HFFc6 (cell line): ENCODE data around the gene TUBGCP5. TPM values are rescaled to one million over a fixed set of nuclear protein-coding genes. Genes with fewer than 3 reads are reported as not detected.

Experiments
- DNase-seq: peaks from one replicate; pipeline ENCODE4 v3.0.0-alpha.2; 2018
- H3K27ac Mint-ChIP-seq: 2 replicates; pipeline ENCODE4 v1.8.0; 2020; ENCODE audit warnings: mild to moderate bottlenecking, mixed read lengths
- H3K27me3 Mint-ChIP-seq: 2 replicates; pipeline ENCODE4 v1.8.0; 2021; ENCODE audit warnings: mild to moderate bottlenecking, moderate library complexity, mixed read lengths; ENCODE audit not compliant: insufficient read depth
- H3K36me3 Mint-ChIP-seq: 2 replicates; pipeline ENCODE4 v1.8.0; 2021; ENCODE audit warnings: low read depth, mixed read lengths
- H3K4me1 Mint-ChIP-seq: 2 replicates; pipeline ENCODE4 v1.8.0; 2020; ENCODE audit warnings: low read depth, mixed read lengths
- H3K4me3 Mint-ChIP-seq: 2 replicates; pipeline ENCODE4 v1.8.0; 2020; ENCODE audit warnings: mild to moderate bottlenecking, moderate library complexity, mixed read lengths
- H3K9me3 Mint-ChIP-seq: 2 replicates; pipeline ENCODE4 v1.8.0; 2020; ENCODE audit warnings: mild to moderate bottlenecking, mixed read lengths
- total RNA-seq, 6 experiments: library from RNA; stranded (reverse); fragmentation: NEBNext Ultra II Directional; extraction: Animal tissue kit (Norgen Biotek cat#: 25700); gene quantifications; 2 replicates in 1 of 6; 3 replicates in 5 of 6; pipeline ENCODE4 v1.2.3, GENCODE V29; 2021
- TF ChIP-seq, protein P1 (sequence below): fragments of 200-600 bp; sonication (generic); IDR thresholded peaks from 2 replicates; pipeline ENCODE4 v1.5.0; 2021; ENCODE audit warnings: antibody characterized with exemption, mild to moderate bottlenecking

TUBGCP5 gene
- total RNA-seq, 6 experiments from 2014 or later, result 11.7 to 13.8 (median 13.1) TPM

DNA sequence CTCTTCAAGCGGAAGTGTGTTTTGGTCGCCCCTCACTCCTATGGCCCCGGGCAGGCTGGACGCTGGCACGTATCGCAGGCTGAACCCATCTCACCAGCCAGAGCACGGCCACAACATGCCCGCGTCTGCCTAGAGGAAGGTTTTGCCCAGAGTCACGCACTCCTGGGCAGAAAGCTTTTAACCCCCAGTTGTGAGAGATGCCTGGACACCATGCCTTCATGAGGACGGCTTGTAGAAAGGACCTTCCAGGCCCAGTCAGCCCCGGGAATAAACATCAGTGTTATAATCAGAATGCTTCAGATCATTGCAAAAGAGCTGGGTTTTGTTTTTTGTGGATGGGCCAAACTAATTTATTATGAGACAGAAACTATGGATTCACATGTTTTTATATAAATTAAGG is 75.7 kb downstream of the TUBGCP5 start:
- Mint-ChIP-seq H3K4me3 (peak overlapping the region; percentile 22; the same call in 1 of the 2 replicates), H3K27ac (peak overlapping the region; percentile 80)
- no peak for DNase-seq

DNA sequence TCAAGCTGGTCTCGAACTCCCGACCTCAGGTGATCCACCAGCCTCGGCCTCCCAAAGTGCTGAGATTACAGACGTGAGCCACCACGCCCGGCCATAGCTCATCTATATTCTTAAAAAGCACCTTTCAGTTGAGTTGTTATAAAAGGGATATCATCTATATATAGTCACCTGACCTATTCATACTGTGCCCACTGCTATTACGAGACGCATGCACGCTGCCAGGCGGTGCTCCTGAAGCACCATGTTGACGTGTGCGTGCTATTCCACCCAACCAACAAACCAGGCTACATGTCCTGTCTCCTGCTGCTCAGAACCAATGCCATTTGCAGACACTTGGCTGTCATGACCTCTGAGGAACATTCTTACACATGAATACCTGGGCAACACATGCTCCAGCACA is 76.8 kb downstream of the TUBGCP5 start:
- no peaks in the 10 kb centered on the region for H3K9me3 Mint-ChIP-seq
- peaks cover 57% of the 10 kb centered on the region for H3K4me1 Mint-ChIP-seq
- H3K4me3 Mint-ChIP-seq, result 0 out of 2 replicates have a peak overlapping the region, but pooled peaks have one; percentile 73
- H3K27me3 Mint-ChIP-seq, result peaks cover 7% of the 10 kb centered on the region
- peak overlapping the region; percentile 46 for H3K27ac Mint-ChIP-seq
- no peak for DNase-seq
- H3K36me3 Mint-ChIP-seq, result no peaks in the 10 kb centered on the region
- TF ChIP-seq, protein P1, sequence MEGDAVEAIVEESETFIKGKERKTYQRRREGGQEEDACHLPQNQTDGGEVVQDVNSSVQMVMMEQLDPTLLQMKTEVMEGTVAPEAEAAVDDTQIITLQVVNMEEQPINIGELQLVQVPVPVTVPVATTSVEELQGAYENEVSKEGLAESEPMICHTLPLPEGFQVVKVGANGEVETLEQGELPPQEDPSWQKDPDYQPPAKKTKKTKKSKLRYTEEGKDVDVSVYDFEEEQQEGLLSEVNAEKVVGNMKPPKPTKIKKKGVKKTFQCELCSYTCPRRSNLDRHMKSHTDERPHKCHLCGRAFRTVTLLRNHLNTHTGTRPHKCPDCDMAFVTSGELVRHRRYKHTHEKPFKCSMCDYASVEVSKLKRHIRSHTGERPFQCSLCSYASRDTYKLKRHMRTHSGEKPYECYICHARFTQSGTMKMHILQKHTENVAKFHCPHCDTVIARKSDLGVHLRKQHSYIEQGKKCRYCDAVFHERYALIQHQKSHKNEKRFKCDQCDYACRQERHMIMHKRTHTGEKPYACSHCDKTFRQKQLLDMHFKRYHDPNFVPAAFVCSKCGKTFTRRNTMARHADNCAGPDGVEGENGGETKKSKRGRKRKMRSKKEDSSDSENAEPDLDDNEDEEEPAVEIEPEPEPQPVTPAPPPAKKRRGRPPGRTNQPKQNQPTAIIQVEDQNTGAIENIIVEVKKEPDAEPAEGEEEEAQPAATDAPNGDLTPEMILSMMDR, result no peak

More for the DNA sequence above, 75.7 kb downstream of the TUBGCP5 start:
- H3K36me3 Mint-ChIP-seq, result no peaks in the 10 kb centered on the region
- peaks cover 7% of the 10 kb centered on the region for H3K27me3 Mint-ChIP-seq
- H3K4me1 Mint-ChIP-seq, result peaks cover 68% of the 10 kb centered on the region
- TF ChIP-seq, protein P1, result no peak
- no peaks in the 10 kb centered on the region for H3K9me3 Mint-ChIP-seq

- Mint-ChIP-seq H3K27ac (peak overlapping the region; percentile 88), H3K4me3 (peak overlapping the region; percentile 73), H3K4me1 (peaks cover 49% of the 10 kb centered on the region), H3K27me3 (peaks cover 7% of the 10 kb centered on the region), H3K9me3 (no peaks in the 10 kb centered on the region), H3K36me3 (no peaks in the 10 kb centered on the region)
- no peak for DNase-seq
- TF ChIP-seq, protein P1, result no peak
Measured at GRCh38 chr15:22961762-22962161, 77.6 kb downstream of the TUBGCP5 start.

DNA sequence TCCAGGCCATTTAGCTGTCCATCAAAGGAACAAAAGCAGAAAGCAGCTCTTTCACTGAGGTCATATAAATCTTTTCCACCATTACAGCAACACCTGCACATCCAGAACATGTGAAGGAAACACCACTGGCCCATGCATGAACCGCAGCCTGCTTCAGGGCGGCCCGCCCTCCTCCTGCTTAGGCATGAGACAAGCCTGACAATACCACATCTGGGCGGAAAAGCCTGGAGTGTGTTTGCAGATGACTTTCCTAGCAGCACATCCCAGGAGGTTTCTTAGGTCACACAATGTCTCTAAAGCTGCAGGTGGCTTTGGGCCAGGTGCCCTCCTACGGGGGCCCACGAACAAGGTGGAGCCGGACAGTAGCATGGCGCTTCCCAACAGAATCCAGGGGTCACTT is 78.8 kb downstream of the TUBGCP5 start:
- H3K36me3 Mint-ChIP-seq, result no peaks in the 10 kb centered on the region
- H3K27ac Mint-ChIP-seq, result 0 out of 2 replicates have a peak overlapping the region, but pooled peaks have one; percentile 88
- TF ChIP-seq, protein P1, result no peak
- peaks cover 45% of the 10 kb centered on the region for H3K4me1 Mint-ChIP-seq
- peaks cover 7% of the 10 kb centered on the region for H3K27me3 Mint-ChIP-seq
- H3K9me3 Mint-ChIP-seq, result no peaks in the 10 kb centered on the region
- H3K4me3 Mint-ChIP-seq, result no peak overlapping the region
- no peak for DNase-seq

DNA sequence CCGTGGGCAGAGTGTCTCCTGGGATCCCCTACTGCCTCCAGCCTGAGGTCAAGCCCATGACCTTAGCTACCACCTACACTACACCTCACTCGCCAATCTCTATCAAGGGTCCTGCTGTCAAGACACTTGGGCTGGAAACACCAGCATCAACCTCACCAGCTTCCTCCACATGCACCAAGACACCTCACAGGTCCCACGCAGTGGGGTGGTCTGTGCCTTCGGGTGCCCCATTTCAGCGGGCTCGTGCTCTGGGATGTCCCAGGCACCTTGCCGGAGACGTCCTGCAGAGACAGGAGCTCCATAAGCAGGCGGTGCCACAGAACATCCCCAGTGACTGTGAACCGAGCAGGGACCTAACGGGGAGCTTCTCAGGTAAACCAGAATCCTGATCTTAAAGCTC is 79.2 kb downstream of the TUBGCP5 start:
- Mint-ChIP-seq H3K9me3 (no peaks in the 10 kb centered on the region), H3K4me1 (peaks cover 45% of the 10 kb centered on the region), H3K27me3 (peaks cover 7% of the 10 kb centered on the region), H3K36me3 (no peaks in the 10 kb centered on the region), H3K27ac (peak overlapping the region; percentile 64), H3K4me3 (no peak overlapping the region)
- TF ChIP-seq, protein P1, result no peak
- DNase-seq, result no peak
